ENCODE measurements around the gene KRT33A.

- TF ChIP-seq CTCF (IDR thresholded peaks at IDR 0.05) (no peak), POLR2A (IDR thresholded peaks at IDR 0.05) (no peak)
These were observed 18.4 kb upstream of the KRT33A start for GRCh38 chr17:41369023-41369422.
